HL-60 (cell line): ENCODE data around the gene CD300LF.

Source experiments
- CTCF ChIP-seq: IDR thresholded peaks from one replicate; pipeline ENCODE4 v1.5.1; 2011; ENCODE audit warnings: low read length, control low read depth, inconsistent platforms; ENCODE audit not compliant: insufficient read depth
- GABPA ChIP-seq: IDR thresholded peaks from 2 replicates; pipeline ENCODE4 v1.6.1; 2012; ENCODE audit warnings: low read depth
- POLR2AphosphoS5 ChIP-seq: IDR thresholded peaks from 2 replicates; pipeline ENCODE4 v1.6.1; 2012; ENCODE audit warnings: low read depth
- TF ChIP-seq, protein P1 (sequence below): IDR thresholded peaks from 2 replicates; pipeline ENCODE4 v1.6.1; 2012; ENCODE audit warnings: low read depth; ENCODE audit not compliant: insufficient replicate concordance

DNA sequence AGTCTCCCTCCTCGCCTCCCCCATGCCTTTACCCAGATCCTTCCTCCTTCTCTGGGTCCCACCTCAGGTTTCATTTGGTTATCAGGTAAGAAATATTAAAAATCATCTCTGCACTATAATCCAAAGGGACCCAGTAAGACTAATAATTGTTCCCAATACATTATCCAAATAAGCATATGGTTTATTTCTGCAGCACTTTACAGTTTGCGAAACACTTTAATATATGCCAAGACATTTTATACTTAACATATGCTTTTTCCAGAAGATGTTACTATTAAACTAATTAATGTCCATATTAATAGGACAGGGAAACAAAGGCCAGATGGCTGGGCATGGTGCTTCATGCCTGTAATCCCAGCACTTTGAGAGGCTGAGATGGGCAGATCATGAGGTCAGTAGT, 33.3 kb downstream of the CD300LF start:
- TF ChIP-seq CTCF (no peak), POLR2AphosphoS5 (no peak), GABPA (no peak)
- TF ChIP-seq, protein P1, sequence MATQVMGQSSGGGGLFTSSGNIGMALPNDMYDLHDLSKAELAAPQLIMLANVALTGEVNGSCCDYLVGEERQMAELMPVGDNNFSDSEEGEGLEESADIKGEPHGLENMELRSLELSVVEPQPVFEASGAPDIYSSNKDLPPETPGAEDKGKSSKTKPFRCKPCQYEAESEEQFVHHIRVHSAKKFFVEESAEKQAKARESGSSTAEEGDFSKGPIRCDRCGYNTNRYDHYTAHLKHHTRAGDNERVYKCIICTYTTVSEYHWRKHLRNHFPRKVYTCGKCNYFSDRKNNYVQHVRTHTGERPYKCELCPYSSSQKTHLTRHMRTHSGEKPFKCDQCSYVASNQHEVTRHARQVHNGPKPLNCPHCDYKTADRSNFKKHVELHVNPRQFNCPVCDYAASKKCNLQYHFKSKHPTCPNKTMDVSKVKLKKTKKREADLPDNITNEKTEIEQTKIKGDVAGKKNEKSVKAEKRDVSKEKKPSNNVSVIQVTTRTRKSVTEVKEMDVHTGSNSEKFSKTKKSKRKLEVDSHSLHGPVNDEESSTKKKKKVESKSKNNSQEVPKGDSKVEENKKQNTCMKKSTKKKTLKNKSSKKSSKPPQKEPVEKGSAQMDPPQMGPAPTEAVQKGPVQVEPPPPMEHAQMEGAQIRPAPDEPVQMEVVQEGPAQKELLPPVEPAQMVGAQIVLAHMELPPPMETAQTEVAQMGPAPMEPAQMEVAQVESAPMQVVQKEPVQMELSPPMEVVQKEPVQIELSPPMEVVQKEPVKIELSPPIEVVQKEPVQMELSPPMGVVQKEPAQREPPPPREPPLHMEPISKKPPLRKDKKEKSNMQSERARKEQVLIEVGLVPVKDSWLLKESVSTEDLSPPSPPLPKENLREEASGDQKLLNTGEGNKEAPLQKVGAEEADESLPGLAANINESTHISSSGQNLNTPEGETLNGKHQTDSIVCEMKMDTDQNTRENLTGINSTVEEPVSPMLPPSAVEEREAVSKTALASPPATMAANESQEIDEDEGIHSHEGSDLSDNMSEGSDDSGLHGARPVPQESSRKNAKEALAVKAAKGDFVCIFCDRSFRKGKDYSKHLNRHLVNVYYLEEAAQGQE: no peak
